ENCODE data around the gene RHPN2.

DNA sequence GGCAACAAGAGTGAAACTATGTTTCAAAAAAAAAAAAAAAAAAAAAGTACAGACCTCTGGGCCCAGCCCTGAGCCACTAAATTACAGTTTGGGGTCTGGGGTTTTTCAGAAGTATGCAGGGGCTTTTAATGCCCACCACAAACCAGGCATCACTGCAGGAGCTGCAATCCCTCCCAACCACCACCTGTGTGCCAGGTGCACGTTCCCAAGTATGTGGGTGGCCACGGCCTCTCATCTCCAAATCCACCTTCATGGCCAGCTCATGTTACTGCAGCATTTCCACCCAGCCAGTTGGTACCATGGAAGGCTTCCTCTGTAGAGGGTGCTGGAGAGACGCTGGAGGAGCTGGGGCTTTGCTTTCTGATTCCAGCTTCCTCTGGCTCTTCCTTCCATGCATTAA is 119.4 kb downstream of the RHPN2 start:
- no peak for TF ChIP-seq EZH2phosphoT487 (IDR thresholded peaks at IDR 0.05; ENCODE audit: borderline replicate concordance)
- TF ChIP-seq, protein P1, sequence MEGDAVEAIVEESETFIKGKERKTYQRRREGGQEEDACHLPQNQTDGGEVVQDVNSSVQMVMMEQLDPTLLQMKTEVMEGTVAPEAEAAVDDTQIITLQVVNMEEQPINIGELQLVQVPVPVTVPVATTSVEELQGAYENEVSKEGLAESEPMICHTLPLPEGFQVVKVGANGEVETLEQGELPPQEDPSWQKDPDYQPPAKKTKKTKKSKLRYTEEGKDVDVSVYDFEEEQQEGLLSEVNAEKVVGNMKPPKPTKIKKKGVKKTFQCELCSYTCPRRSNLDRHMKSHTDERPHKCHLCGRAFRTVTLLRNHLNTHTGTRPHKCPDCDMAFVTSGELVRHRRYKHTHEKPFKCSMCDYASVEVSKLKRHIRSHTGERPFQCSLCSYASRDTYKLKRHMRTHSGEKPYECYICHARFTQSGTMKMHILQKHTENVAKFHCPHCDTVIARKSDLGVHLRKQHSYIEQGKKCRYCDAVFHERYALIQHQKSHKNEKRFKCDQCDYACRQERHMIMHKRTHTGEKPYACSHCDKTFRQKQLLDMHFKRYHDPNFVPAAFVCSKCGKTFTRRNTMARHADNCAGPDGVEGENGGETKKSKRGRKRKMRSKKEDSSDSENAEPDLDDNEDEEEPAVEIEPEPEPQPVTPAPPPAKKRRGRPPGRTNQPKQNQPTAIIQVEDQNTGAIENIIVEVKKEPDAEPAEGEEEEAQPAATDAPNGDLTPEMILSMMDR (conservative IDR thresholded peaks at IDR 0.05; ENCODE audit: low read length) = no peak

All from Loucy (cell line).